Common myeloid progenitor, CD34-positive (primary cell): Measurements from ENCODE around the gene ZSCAN25.

Experiments
- CTCF ChIA-PET: fragments of 350-600 bp; sonication (Branson Sonifier 250); formaldehyde crosslinking; loops from one replicate; lab custom pipeline; 2021; ENCODE audit warnings: antibody characterized with exemption; lab: Charles Lee
- POLR2A ChIA-PET: fragments of 350-600 bp; sonication (Branson Sonifier 250); formaldehyde crosslinking; loops from one replicate; lab custom pipeline; 2021; ENCODE audit warnings: antibody characterized with exemption; lab: Charles Lee
- DNase-seq, 3 donors: peaks; one replicate each; pipeline versions ENCODE4 v3.0.0 to v3.0.0-alpha.2; 2013
- H3K27ac ChIP-seq, 2 experiments: 1 replicate in 1 of 2; 2 replicates in 1 of 2; pipeline ENCODE4 v1.7.0; 2013; ENCODE audit warnings: inconsistent platforms in 2 of 2, low read length in 2 of 2, mild to moderate bottlenecking in 2 of 2, low read depth in 1 of 2, moderate library complexity in 1 of 2; ENCODE audit not compliant: severe bottlenecking in 2 of 2, insufficient read depth in 1 of 2, poor library complexity in 1 of 2
- H3K27me3 ChIP-seq, 5 experiments: replicated peaks in 2 of 5; 1 replicate in 3 of 5; 2 replicates in 2 of 5; pipeline versions ENCODE4 v1.6.1 to v1.7.0; 2013; ENCODE audit warnings: low read length in 4 of 5, mild to moderate bottlenecking in 2 of 5, moderate library complexity in 2 of 5, inconsistent platforms in 1 of 5; ENCODE audit not compliant: insufficient read depth in 5 of 5, control insufficient read depth in 4 of 5
- H3K36me3 ChIP-seq, 4 experiments: 1 replicate in 2 of 4; 2 replicates in 2 of 4; pipeline versions ENCODE4 v1.6.1 to v1.7.0; 2013; ENCODE audit warnings: low read length in 3 of 4, control low read depth in 1 of 4, mild to moderate bottlenecking in 1 of 4; ENCODE audit not compliant: control insufficient read depth in 4 of 4, insufficient read depth in 4 of 4
- H3K4me1 ChIP-seq, 4 experiments: 1 replicate in 3 of 4; 2 replicates in 1 of 4; pipeline versions ENCODE4 v1.6.1 to v1.7.1; 2013; ENCODE audit warnings: low read length in 3 of 4, mild to moderate bottlenecking in 3 of 4, control low read depth in 1 of 4, inconsistent platforms in 1 of 4, moderate library complexity in 1 of 4; ENCODE audit not compliant: control insufficient read depth in 4 of 4, insufficient read depth in 4 of 4; ENCODE audit errors: control extremely low read depth in 1 of 4
- H3K4me3 ChIP-seq, 7 experiments: 1 replicate in 4 of 7; 2 replicates in 3 of 7; pipeline versions ENCODE4 v1.5.1 to v1.7.0; 2013; ENCODE audit warnings: mild to moderate bottlenecking in 7 of 7, low read length in 6 of 7, moderate library complexity in 6 of 7, inconsistent platforms in 2 of 7, low read depth in 2 of 7, control low read depth in 1 of 7; ENCODE audit not compliant: insufficient read depth in 4 of 7, control insufficient read depth in 1 of 7; ENCODE audit errors: extremely low read depth in 1 of 7
- H3K9me3 ChIP-seq, 5 experiments: 1 replicate in 4 of 5; 2 replicates in 1 of 5; pipeline versions ENCODE4 v1.6.1 to v1.7.1; 2013; ENCODE audit warnings: low read length in 4 of 5, mild to moderate bottlenecking in 2 of 5, inconsistent platforms in 1 of 5, low read depth in 1 of 5, moderate library complexity in 1 of 5; ENCODE audit not compliant: control insufficient read depth in 4 of 5, insufficient read depth in 2 of 5; ENCODE audit errors: control extremely low read depth in 1 of 5
- WGBS: methylation state at CpG from one replicate; pipeline ENCODE4 v1.1.5; 2013; ENCODE audit not compliant: insufficient coverage; 5-methylcytosine and 5-hydroxymethylcytosine counted together

ZSCAN25 gene

GRCh38 chr7:99679400-99680191, 62.9 kb downstream of the ZSCAN25 start, which contains the start of gene CYP3A5:
TSS of gene CYP3A5 (minus strand) at chr7:99679996. CDS start at chr7:99679896, 100 bp downstream.
- WGBS: 95% methylated on average over 6 of the region's 10 CpGs
- no peak for DNase-seq

More at GRCh38 chr7:99679400-99680191, 62.9 kb downstream of the ZSCAN25 start, which contains the start of gene CYP3A5:
- Histone ChIP-seq H3K4me3 (no peak within 1 kb of the TSS), H3K27me3 (no peaks in the 10 kb centered on the region), H3K27ac (peak within 1 kb of the TSS in 1 of 2 experiments; percentile 35), H3K4me1 (no peaks in the 10 kb centered on the region), H3K9me3 (peaks cover 0 to 16% (median 0%) of the 10 kb centered on the region in 5 experiments), H3K36me3 (no peaks in the 10 kb centered on the region)
- CTCF ChIA-PET: no interaction called here
- POLR2A ChIA-PET: no interaction called here
